Left lung (tissue), 10 donors: Measurements from ENCODE around the gene C3orf20. TPM values are rescaled to one million over a fixed set of nuclear protein-coding genes. Genes with fewer than 3 reads are reported as not detected.

Experiments
- ATAC-seq: fragments of 200-7000 bp; cut with Tn5 transposase; one replicate; pipeline ENCODE4 v1.9.1; 2020; ENCODE audit warnings: moderate library complexity
- DNase-seq, 4 donors: peaks; one replicate each; pipeline ENCODE4 v3.0.0-alpha.2; 2013 to 2020
- H3K27ac ChIP-seq, 2 donors: fragments of 200-600 bp; sonication (generic) in 1 of 2; one replicate each; pipeline versions ENCODE4 v1.5.0 to v1.8.0; 2020 to 2021
- H3K27me3 ChIP-seq, 2 donors: fragments of 200-600 bp; sonication (generic) in 1 of 2; one replicate each; pipeline versions ENCODE4 v1.5.0 to v1.8.0; 2020 to 2021
- H3K36me3 ChIP-seq, 2 donors: fragments of 200-600 bp; sonication (generic) in 1 of 2; one replicate each; pipeline versions ENCODE4 v1.5.0 to v1.8.0; 2020 to 2021
- H3K4me1 ChIP-seq, 2 donors: fragments of 200-600 bp; one replicate each; pipeline ENCODE4 v1.8.0; 2021
- H3K4me3 ChIP-seq, 2 donors: fragments of 200-600 bp; sonication (generic) in 1 of 2; one replicate each; pipeline versions ENCODE4 v1.5.0 to v1.8.0; 2020 to 2021; ENCODE audit warnings: mild to moderate bottlenecking in 1 of 2
- H3K9me3 ChIP-seq, 2 donors: fragments of 200-600 bp; sonication (generic) in 1 of 2; one replicate each; pipeline versions ENCODE4 v1.5.0 to v1.8.0; 2020 to 2021
- intact Hi-C, 2 donors: fragments of 100-400 bp; cut with DNase I; formaldehyde crosslinking; loops; one replicate each; pipeline versions ENCODE4 v1.11.2 to v1.14.2; 2022
- polyA plus RNA-seq, 6 donors: library from polyadenylated mRNA; unstranded; fragments of 120-200 nt; gene quantifications; one replicate each; pipeline ENCODE4 v1.2.1, GENCODE V29; 2013; ENCODE audit not compliant: insufficient read length in 6 of 6
- total RNA-seq, 2 donors: library from RNA; stranded (reverse); fragmentation: NEBNext Ultra II Directional; extraction: Animal tissue kit (Norgen Biotek cat#: 25700); gene quantifications; one replicate each; pipeline ENCODE4 v1.2.1, GENCODE V29; 2021
- TF ChIP-seq, protein P1 (sequence below), 2 donors: fragments of 200-600 bp; sonication (generic) in 1 of 2; IDR thresholded peaks; one replicate each; pipeline versions ENCODE4 v1.5.0 to v1.8.0; 2021; ENCODE audit warnings: antibody characterized with exemption in 2 of 2
- donor health status: DM: no; HTN: yes; CAD: no.
- donor health status: DM: no; HTN: no; CAD: no.

C3orf20 gene
- total and polyA plus RNA-seq, 8 donors: 0.06 to 0.31 (median 0.17) TPM; not detected in 1

GRCh38 chr3:14634763-14635400 is 40.1 kb upstream of the C3orf20 start:
- Histone ChIP-seq H3K27ac (no peak overlapping the region), H3K4me1 (no peaks in the 10 kb centered on the region), H3K27me3 (peaks cover 0 to 46% of the 10 kb centered on the region in 2 donors), H3K36me3 (no peaks in the 10 kb centered on the region), H3K4me3 (no peak overlapping the region), H3K9me3 (no peaks in the 10 kb centered on the region)
- no peak for ATAC-seq
- intact Hi-C loops: no loop called here
- no peak for DNase-seq
- TF ChIP-seq, protein P1, sequence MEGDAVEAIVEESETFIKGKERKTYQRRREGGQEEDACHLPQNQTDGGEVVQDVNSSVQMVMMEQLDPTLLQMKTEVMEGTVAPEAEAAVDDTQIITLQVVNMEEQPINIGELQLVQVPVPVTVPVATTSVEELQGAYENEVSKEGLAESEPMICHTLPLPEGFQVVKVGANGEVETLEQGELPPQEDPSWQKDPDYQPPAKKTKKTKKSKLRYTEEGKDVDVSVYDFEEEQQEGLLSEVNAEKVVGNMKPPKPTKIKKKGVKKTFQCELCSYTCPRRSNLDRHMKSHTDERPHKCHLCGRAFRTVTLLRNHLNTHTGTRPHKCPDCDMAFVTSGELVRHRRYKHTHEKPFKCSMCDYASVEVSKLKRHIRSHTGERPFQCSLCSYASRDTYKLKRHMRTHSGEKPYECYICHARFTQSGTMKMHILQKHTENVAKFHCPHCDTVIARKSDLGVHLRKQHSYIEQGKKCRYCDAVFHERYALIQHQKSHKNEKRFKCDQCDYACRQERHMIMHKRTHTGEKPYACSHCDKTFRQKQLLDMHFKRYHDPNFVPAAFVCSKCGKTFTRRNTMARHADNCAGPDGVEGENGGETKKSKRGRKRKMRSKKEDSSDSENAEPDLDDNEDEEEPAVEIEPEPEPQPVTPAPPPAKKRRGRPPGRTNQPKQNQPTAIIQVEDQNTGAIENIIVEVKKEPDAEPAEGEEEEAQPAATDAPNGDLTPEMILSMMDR (IDR thresholded peaks at IDR 0.05): no peak

- TF ChIP-seq, protein P1 (IDR thresholded peaks at IDR 0.05): no peak
- Histone ChIP-seq H3K4me3 (no peak overlapping the region), H3K27me3 (peaks cover 0 to 63% of the 10 kb centered on the region in 2 donors), H3K27ac (no peak overlapping the region), H3K36me3 (no peaks in the 10 kb centered on the region), H3K4me1 (no peaks in the 10 kb centered on the region), H3K9me3 (no peaks in the 10 kb centered on the region)
- DNase-seq (no peak), ATAC-seq (no peak)
- intact Hi-C loops: no loop called here
Measured at GRCh38 chr3:14636496-14637087, 38.3 kb upstream of the C3orf20 start.

GRCh38 chr3:14640157-14640562 is 34.8 kb upstream of the C3orf20 start:
- Histone ChIP-seq H3K27ac (no peak overlapping the region), H3K36me3 (no peaks in the 10 kb centered on the region), H3K4me1 (no peaks in the 10 kb centered on the region), H3K27me3 (peaks cover 0 to 84% of the 10 kb centered on the region in 2 donors), H3K9me3 (no peaks in the 10 kb centered on the region), H3K4me3 (no peak overlapping the region)
- no peak for ATAC-seq
- TF ChIP-seq, protein P1 (IDR thresholded peaks at IDR 0.05): no peak
- intact Hi-C loops: no loop called here
- no peak for DNase-seq

GRCh38 chr3:14640734-14641133 is 34.2 kb upstream of the C3orf20 start:
- TF ChIP-seq, protein P1 (IDR thresholded peaks at IDR 0.05): no peak
- ATAC-seq (no peak), DNase-seq (no peak)
- Histone ChIP-seq H3K4me3 (no peak overlapping the region), H3K4me1 (no peaks in the 10 kb centered on the region), H3K27ac (no peak overlapping the region), H3K36me3 (no peaks in the 10 kb centered on the region), H3K9me3 (no peaks in the 10 kb centered on the region), H3K27me3 (peaks cover 0 to 78% of the 10 kb centered on the region in 2 donors)
- intact Hi-C loops: no loop called here

GRCh38 chr3:14641346-14641745 is 33.6 kb upstream of the C3orf20 start:
- intact Hi-C loops: no loop called here

More at GRCh38 chr3:14641346-14641745, 33.6 kb upstream of the C3orf20 start:
- Histone ChIP-seq H3K4me1 (no peaks in the 10 kb centered on the region), H3K9me3 (no peaks in the 10 kb centered on the region), H3K4me3 (no peak overlapping the region), H3K27ac (no peak overlapping the region), H3K27me3 (peaks cover 0 to 73% of the 10 kb centered on the region in 2 donors), H3K36me3 (no peaks in the 10 kb centered on the region)
- no peak for DNase-seq
- ATAC-seq: no peak
- TF ChIP-seq, protein P1 (IDR thresholded peaks at IDR 0.05): no peak
